Measurements from ENCODE around the gene RASSF3.

RASSF3 gene

DNA sequence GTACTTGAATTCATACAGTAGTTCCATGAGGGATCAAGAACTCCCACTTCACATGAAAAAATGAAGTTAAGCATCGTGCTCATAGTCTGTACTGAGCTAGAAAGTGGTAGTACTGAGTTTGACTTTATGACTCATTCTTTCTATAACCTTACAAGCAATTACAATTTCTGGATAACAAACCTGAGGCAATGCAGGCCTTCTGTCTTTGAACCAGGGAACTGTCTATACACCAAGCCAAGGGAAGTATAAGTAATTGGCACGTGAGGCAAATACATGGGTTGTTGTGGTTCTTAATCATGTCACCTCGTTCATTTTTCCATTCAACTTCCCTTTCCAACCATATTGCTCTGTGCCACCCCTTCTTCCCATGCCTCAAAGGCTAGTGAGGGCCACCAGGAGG is 132.1 kb downstream of the RASSF3 start:
- ATAC-seq (ENCODE audit: insufficient read depth, low read depth) (no peak), DNase-seq (no peak)
- Histone ChIP-seq H3K4me2 (ENCODE audit: insufficient read depth, low read length) (no peak overlapping the region), H4K20me1 (ENCODE audit: insufficient read depth, low read length) (no peaks in the 10 kb centered on the region), H3K9me3 (ENCODE audit: insufficient read depth, low read length, severe bottlenecking) (no peaks in the 10 kb centered on the region), H2AFZ (ENCODE audit: low read depth, low read length) (no peak overlapping the region), H3K79me2 (ENCODE audit: insufficient read depth, low read length) (no peaks in the 10 kb centered on the region), H3K27me3 (ENCODE audit: insufficient read depth, low read length, poor library complexity) (no peaks in the 10 kb centered on the region), H3K9ac (ENCODE audit: low read depth, low read length) (no peak overlapping the region), H3K36me3 (ENCODE audit: insufficient read depth, low read length) (peaks cover 75% of the 10 kb centered on the region), H3K4me3 (ENCODE audit: low read depth in 1 of 2, low read length in 2 of 2) (no peak overlapping the region), H3K4me1 (ENCODE audit: insufficient read depth, low read length) (no peaks in the 10 kb centered on the region), H3K27ac (ENCODE audit: low read length) (no peak overlapping the region)
- TF ChIP-seq EZH2 (IDR thresholded peaks at IDR 0.05; ENCODE audit: borderline replicate concordance, low read depth, low read length, severe bottlenecking) (no peak), CTCF (IDR thresholded peaks at IDR 0.05; ENCODE audit: borderline replicate concordance, extremely low read depth, low read length, poor library complexity, severe bottlenecking) (no peak)

GRCh38 chr12:64743206-64743605 is 132.9 kb downstream of the RASSF3 start:
- Histone ChIP-seq H3K4me3 (ENCODE audit: low read depth in 1 of 2, low read length in 2 of 2) (no peak overlapping the region), H3K27me3 (ENCODE audit: insufficient read depth, low read length, poor library complexity) (no peaks in the 10 kb centered on the region), H3K4me2 (ENCODE audit: insufficient read depth, low read length) (no peak overlapping the region), H3K9ac (ENCODE audit: low read depth, low read length) (no peak overlapping the region), H4K20me1 (ENCODE audit: insufficient read depth, low read length) (no peaks in the 10 kb centered on the region), H3K36me3 (ENCODE audit: insufficient read depth, low read length) (peaks cover 79% of the 10 kb centered on the region), H3K4me1 (ENCODE audit: insufficient read depth, low read length) (no peaks in the 10 kb centered on the region), H2AFZ (ENCODE audit: low read depth, low read length) (no peak overlapping the region), H3K79me2 (ENCODE audit: insufficient read depth, low read length) (no peaks in the 10 kb centered on the region), H3K9me3 (ENCODE audit: insufficient read depth, low read length, severe bottlenecking) (no peaks in the 10 kb centered on the region), H3K27ac (ENCODE audit: low read length) (no peak overlapping the region)
- TF ChIP-seq CTCF (IDR thresholded peaks at IDR 0.05; ENCODE audit: borderline replicate concordance, extremely low read depth, low read length, poor library complexity, severe bottlenecking) (no peak), EZH2 (IDR thresholded peaks at IDR 0.05; ENCODE audit: borderline replicate concordance, low read depth, low read length, severe bottlenecking) (no peak)
- DNase-seq (no peak), ATAC-seq (ENCODE audit: insufficient read depth, low read depth) (no peak)

DNA sequence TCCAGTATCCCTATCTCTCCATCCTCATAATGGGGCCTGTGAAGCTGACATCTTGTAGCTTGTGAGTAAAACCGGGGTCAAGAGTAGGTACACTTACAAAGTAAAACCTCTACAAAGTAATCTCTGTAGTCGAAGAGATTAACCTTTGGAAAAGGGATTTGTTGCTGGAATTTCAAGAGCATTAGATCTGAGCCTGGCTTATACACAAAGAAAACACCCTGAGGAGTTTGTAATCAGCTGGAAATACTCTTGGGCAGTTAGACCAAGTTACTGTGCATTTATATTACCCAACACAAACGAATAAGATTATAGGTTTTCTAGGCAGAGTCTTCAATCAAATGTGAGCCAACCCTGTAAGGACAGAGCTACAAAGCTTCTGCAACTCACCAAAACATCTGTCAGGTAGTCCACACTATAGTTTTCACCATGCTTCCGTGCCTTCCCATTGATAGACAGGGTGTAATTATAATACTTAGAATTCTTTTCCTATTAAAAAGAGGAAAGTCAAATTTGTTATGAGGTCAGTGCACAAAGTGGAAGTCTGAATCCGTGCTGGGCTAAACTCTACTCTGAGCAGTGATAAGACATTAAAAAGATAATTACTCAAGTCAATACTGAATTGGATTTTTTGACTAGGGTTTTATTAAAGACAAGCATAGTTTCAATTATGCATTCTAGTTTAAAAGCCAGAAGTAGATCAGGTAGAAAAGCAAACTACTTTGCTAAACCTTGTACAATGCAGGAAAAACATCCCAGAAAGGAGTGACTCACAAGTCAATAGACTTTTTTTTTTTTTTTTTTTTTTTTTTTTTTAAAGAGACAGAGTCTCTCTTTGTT is 134.3 kb downstream of the RASSF3 start:
- H3K4me2 ChIP-seq (ENCODE audit: insufficient read depth, low read length) = no peak overlapping the region

More for the DNA sequence above, 134.3 kb downstream of the RASSF3 start:
- no peaks in the 10 kb centered on the region for H3K27me3 ChIP-seq (ENCODE audit: insufficient read depth, low read length, poor library complexity)
- no peak overlapping the region for H3K27ac ChIP-seq (ENCODE audit: low read length)
- DNase-seq (no peak), ATAC-seq (ENCODE audit: insufficient read depth, low read depth) (no peak)
- peaks cover 72% of the 10 kb centered on the region for H3K36me3 ChIP-seq (ENCODE audit: insufficient read depth, low read length)
- no peak overlapping the region for H3K4me3 ChIP-seq (ENCODE audit: low read depth in 1 of 2, low read length in 2 of 2)
- no peaks in the 10 kb centered on the region for H3K9me3 ChIP-seq (ENCODE audit: insufficient read depth, low read length, severe bottlenecking)
- H3K79me2 ChIP-seq (ENCODE audit: insufficient read depth, low read length) = no peaks in the 10 kb centered on the region
- no peaks in the 10 kb centered on the region for H3K4me1 ChIP-seq (ENCODE audit: insufficient read depth, low read length)
- H3K9ac ChIP-seq (ENCODE audit: low read depth, low read length) = no peak overlapping the region
- H4K20me1 ChIP-seq (ENCODE audit: insufficient read depth, low read length) = no peaks in the 10 kb centered on the region
- TF ChIP-seq CTCF (IDR thresholded peaks at IDR 0.05; ENCODE audit: borderline replicate concordance, extremely low read depth, low read length, poor library complexity, severe bottlenecking) = no peak
- TF ChIP-seq EZH2 (IDR thresholded peaks at IDR 0.05; ENCODE audit: borderline replicate concordance, low read depth, low read length, severe bottlenecking) = no peak
- no peak overlapping the region for H2AFZ ChIP-seq (ENCODE audit: low read depth, low read length)

All from DND-41 (cell line).